Hepatic stellate cell (primary cell): ENCODE measurements around the gene ENTR1.
"Not testable (repeated sequence)": the region's sequence is repeated elsewhere in the genome, so short reads cannot be mapped to it uniquely, and the experiment has no call there.

Experiments used
- DNase-seq: peaks from one replicate; pipeline ENCODE4 v3.0.0; 2011; ENCODE audit warnings: low spot score

Gene ENTR1

GRCh38 chr9:136438548-136439480, 28.4 kb upstream of the ENTR1 start:
- DNase-seq = peak; percentile 61

DNA sequence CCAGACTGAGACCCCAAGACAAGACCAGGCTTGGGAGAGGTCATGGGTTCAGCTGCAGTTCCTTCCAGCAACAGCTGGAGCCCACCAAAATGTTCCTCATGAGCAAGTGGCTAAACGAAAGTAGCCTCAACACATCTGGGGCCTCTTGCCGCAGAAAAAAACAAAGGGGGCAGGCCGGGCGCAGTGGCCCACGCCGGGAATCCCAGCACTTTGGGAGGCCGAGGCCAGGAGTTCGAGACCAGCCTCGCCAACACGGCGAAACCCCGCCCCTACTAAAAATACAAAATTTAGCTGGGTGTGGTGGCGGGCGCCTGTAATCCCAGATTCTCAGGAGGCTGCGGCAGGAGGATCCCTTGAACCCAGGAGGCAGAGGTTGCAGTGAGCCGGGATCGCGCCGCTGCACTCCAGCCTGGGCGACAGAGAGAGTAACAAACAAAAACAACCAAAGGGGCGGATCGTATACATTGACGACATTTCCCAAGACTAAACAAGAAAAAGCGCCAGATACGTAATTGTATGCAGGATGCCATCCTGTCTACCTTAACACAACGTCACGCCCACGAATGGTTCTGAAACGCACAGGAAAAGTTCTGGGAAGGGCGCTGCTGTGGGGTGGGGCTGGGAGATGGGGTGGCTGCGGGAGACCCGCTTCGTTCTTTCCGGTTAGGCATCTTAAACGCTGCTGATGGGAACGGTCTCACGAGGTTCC, 27.6 kb upstream of the ENTR1 start:
- peak; percentile 37 for DNase-seq

- no peak for DNase-seq
Measured at GRCh38 chr9:136437430-136437829, 27.0 kb upstream of the ENTR1 start.

GRCh38 chr9:136436055-136436634, 25.7 kb upstream of the ENTR1 start:
- DNase-seq = no peak

DNA sequence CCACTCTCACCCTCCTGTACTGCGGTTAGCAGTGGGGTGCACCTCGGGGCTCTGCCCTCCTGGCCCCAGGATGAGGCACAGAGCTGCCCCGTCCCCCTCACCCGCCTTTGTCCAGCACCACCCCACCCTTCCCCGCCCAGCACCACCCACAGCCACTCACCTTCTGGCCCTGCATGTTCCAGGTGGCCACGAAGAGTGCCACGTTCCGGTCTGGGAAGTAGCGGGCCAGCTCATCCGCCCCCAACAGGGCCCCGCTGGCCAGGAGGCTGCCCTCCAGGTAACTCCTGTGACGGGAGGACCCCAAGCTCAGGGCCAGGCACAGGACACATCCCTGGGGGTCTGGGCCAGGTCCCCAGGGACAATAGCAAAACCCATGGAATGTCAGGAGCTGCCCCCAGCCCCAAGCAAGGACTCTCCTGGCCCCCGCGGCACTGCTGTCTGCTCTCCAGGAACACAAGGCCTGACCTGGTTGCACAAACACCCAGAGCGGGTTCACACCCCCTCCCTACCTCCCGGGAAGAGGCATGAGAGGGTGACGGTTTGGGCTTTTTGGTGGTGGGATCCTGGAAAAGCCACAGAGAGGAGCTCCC, 24.3 kb upstream of the ENTR1 start:
- DNase-seq = no peak

DNA sequence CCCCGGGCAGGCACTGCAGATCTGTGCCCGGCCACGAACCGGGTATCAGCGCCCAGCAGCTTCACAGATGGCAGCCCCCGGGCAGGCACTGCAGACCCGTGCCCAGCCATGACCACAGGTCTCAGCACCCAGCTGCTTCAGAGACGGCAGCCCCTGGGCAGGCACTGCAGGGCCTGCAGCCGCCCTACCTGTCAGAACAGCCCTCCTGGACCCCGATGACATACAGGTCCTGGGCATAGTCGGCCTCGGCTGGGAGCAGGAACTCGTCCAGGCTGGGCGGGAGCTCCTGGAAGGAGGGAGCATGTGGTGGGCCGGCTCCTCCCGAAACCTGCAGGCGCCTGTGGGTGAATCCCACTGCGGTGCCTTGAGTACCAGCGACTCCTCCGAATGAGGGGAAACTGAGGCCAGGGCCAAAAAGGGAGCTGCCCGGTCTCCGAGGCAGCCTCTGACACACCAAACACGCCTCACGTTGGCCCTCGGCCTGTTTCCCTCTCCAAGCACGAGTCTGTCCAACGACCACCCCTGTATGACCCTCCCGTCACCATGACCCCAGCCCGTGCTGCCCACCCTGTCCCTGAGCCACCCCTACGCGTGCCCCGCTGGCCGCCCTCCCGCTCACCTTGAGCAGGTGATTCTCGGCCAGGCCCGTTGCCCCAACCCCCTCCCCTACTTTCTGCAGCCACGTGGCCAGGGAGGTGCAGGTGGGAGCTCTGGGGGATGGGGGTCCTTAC, 23.6 kb upstream of the ENTR1 start:
- no peak for DNase-seq

DNA sequence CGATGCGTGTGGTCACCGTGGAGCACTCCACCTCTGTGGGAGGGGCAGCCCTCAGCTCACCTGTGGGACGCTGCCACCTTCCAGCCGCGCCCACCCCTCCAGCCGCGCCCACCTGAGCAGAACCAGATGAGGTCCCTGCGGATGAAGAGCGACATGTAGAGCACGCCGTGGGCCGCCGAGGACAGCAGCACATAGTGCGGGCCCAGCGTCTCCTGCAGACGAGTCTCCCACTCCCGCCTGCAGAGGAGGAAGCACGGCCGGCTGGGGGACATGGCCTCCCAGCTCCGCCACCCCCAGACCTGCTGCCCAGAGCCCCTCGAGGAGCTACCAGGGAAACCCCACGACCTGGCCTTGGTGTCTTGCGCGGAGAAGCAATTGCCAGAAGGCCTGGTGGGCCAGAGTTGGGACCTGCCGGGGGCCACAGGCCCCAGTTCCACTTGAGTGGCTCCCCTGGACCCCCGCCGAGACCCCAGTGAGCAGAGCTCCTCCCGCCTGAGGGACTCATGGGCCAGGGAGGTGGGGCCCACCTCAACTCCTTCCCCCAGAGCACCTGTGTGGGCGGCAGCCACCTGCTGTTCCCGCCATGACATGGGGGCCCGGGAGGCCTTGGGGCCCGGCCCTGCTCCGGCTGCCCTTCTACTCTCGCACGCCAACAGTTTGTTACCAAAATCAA, 22.8 kb upstream of the ENTR1 start:
- DNase-seq = no peak

DNA sequence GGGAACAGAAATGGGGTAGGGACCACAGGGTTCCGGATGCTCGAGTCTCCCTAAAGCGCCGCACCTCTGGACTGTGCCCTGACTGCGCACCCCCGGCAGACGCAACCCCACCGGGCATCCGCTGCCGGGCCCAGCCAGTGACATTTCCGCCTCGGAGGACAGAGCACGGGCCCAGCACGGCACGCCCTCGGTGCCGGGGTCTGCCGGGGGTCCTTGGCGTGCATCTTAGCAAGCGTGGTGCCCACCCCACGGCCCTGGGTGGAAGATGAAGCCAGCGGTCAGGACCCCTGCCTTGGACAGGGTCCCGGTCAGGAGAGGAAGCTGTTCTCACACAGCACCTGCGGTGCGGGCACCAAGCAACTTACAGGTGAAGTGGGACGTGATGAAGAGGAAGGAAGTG, 22.2 kb upstream of the ENTR1 start:
- DNase-seq = no peak

- DNase-seq = no peak
Measured at GRCh38 chr9:136431782-136432350, 21.5 kb upstream of the ENTR1 start.

DNA sequence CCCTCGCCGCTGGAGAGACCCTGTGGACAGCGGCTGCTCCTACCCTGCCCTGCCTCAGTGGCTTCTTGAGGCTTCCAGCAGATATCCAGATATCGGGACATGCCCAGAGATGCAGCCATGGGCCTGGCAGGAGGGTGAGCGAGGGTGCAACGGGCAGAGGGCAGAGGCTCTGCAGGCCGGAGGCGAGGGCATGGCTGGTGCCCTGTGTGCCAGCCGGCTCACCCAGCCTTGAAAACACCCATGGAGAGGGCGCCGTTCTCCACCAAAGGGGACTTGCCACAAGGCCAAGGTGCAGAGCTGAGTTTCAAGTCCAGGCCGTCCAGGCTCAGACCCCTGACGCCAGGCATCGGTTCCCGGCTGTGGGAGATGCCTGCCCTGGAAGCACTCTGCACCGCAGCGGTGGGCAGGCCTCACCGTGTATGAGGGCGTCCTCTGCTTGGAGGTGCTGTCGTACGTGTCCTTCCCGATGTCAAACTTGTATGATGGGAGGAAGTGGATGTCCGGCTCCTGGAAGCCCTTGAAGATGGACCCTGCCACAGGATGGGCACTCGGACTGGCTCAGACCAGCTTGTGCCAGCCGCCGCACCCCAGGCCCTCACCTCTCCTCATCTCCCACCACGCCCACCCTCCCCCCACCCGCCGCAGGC, 20.3 kb upstream of the ENTR1 start:
- DNase-seq = no peak

DNA sequence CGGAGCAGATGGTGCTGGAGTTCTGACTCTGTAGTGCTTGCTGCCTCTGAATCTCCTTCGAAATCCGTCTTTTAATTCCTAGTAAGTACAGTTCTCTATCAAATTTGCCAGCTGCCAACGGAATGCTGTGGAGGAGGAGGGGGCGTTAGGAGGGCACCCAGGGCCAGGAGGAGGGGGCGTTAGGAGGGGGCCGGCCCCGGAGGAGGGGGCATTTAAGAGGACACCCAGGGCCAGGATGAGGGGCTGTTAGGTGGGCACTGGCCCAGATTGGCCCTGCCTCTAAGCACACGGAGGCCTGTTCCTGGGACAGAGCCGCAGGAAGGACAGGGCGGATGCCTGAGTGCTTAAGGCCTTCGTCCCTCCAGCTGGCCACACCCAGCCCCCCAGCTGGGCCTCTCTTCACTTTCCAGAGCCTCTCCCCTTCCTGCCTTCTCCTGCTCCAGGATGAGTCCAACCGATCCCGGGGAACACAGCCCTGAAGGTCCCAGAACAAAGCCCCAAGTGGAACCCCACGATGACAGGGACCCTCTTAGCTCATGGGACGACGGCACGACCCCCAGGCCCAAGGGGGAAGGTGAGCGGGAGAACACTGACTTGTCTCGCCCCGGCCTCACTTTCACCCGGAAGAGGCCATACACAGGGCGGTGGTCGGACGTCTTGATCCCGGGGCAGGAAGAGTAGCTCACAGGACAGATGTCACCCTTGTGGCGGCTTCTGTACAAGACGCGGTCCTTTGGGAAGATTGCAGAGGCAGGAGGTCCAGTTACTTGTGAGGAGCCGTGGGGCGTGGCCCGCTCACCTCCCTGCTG, 19.5 kb upstream of the ENTR1 start:
- no peak for DNase-seq

DNA sequence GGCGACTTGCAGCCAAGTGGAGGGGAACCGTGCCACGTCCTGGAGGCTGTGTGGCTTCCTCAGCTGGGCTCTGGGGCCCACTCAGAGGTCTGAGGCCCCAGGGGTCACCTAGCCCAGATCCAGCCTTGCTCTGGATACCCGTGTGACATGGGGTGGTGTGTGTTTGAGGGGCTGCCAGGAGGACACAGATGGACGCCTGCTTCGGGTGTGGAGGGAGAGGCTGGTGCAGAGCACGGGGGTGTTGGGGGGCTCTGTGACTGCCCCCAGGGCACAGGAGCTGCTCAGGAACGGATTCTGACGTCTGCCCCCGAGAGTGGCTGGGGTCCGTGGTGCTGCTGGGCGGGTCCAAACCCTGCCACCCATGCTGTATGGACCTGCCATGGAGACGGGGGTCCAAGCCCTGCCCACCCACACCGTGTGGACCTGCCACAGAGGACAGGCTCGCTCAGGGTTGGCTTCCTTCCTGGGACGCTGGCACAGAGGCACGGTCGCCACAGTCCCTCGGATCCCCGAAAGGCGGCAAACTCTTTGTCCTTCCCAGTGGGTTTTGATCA, 18.7 kb upstream of the ENTR1 start:
- DNase-seq = no peak

DNA sequence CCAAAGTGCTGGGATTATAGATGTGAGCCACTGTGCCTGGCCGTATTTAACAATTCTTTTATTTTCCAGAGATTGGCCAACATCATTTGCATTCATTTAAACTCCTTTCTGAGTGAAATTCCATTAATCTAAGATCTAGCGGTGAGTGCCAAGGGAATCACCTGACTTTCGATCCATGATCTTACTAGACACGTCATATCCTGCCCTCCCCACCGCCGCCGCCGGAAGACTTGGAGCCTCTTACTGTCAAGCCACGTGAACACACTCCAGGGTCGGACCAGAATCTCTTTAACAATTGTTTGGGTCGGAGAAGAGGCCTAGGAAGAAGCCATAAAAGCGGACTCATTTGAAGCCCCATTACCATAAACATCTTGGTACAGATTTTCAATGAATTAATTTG, 16.4 kb upstream of the ENTR1 start:
- DNase-seq = no peak

DNA sequence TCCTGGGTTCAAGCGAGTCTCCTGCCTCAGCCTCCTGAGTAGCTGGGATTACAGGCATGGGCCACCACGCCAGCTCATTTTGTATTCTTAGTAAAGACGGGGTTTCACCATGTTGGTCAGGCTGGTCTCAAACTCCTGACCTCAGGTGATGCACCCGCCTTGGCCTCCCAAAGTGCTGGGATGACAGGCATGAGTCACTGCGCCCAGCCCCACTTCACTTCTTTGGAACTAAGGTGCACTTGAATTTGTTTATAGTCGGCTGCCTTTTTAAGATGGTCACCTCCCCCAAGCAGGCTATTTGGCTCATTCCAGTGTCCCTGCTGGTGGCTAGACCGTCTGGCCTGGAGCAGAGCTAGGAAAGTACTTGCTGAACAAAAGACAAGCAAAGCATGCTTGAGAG, 15.0 kb upstream of the ENTR1 start:
- not testable (repeated sequence) for DNase-seq

DNA sequence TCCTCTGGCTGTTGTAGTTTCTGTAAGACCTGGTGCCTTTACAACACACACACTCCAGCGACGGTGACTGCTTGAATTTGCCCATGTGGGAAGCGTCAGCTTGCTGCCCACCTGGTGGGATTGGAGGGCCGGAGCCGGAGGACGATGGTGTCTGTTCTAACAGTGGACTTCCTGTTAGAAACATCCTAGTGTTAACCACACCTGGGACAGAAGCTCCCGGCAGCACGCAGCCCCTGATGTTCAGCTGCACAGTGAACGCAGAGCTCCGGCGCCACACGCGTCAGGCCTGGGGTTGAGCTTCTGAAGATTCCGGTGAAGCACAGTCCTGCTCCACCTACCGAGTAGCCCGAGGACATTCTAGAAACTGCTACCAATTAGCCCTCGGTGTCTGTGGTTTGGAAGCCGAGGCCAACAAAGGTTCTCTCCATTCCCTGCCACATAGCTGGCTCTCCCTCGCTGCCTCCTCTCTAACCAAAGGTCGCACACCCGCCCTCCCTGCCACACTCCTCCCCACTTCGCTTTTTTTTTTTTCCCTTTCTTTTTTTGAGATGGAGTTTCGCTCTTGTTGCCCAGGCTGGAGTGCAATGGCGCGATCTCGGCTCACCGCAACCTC, 14.4 kb upstream of the ENTR1 start:
- DNase-seq = no peak

DNA sequence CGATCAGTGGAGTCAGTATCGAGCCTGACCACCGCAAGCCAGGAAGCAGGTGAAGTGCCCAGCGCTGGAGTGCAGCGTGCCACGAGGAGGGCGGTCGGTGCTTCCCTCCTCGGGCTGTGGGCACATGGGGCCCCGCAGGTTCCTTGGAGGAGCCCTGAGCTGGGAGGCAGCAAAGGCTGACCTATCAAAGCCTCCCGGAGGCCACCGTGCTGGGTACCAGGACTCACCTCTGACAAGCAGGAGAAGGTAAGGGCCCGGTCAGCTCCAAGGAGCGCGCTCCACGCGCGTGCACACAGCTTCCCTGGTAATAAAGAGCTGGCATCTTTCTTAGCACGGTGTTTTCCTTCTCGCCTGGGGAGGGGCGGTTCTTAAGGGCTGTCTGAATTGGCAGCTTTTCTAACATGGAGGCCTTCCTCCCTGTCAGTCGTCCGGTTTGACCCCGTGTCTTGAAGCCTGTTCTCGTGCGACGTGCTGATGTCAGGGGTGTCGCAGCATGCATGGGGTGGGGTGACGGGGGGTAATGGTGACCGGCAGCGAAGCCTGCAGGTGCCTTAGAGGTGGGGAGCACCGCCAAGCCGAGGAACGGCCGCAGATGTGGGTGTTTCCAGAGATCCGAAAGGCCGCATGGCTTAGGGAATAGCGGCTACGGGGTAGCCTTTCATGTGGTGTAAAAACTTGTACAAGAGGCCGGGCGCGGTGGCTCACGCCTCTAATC, 13.2 kb upstream of the ENTR1 start:
- no peak for DNase-seq

DNA sequence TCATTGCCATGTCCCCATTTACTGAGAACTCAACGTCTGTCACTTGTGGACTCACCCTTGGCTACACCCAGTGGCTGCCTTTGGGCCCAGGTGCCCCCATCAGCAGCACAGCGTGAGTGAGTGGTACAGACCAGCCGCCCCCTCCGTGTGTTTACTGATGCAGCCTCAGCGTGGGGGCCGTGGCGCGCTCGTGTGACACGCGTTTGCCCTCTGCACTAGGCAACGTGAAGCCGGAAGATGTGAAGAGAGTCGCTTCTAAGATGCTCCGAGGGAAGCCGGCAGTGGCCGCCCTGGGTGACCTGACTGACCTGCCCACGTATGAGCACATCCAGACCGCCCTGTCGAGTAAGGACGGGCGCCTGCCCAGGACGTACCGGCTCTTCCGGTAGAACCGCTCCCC, 12.5 kb upstream of the ENTR1 start:
- DNase-seq = no peak

GRCh38 chr9:136421791-136422190, 11.4 kb upstream of the ENTR1 start:
- no peak for DNase-seq
